ENCODE measurements around the gene FBXO31. TPM values are rescaled to one million over a fixed set of nuclear protein-coding genes. Genes with fewer than 3 reads are reported as not detected.

Gene FBXO31
- total and polyA plus RNA-seq, 10 of the 15 experiments (the other 5 are each of a cell fraction or from before 2014, with no cell fraction given) = 0.19 to 33.1 (median 10.3) TPM

- CTCF ChIA-PET = interaction anchor here (0.7 to 2.1 kb wide), 4 partner anchors 10 to 733 kb away, joined by 3 to 5 read pairs (median 4); no protein-coding TSS in a partner anchor
- Histone ChIP-seq H3K36me3 (ENCODE audit: control insufficient read depth in 2 of 2, insufficient read depth in 2 of 2, low read length in 1 of 2) (no peaks in the 10 kb centered on the region), H3K27ac (ENCODE audit: control insufficient read depth, insufficient read depth) (no peak overlapping the region), H3K79me2 (ENCODE audit: control insufficient read depth, insufficient read depth, low read length) (no peaks in the 10 kb centered on the region), H3K4me3 (no peak overlapping the region), H3K9me3 (replicated peaks; ENCODE audit: control insufficient read depth, insufficient read depth, low read length) (no peaks in the 10 kb centered on the region), H3K27me3 (replicated peaks in 1 of 2; ENCODE audit: control insufficient read depth in 2 of 2, insufficient read depth in 2 of 2, low read length in 1 of 2) (no peaks in the 10 kb centered on the region), H3K9ac (ENCODE audit: control insufficient read depth, insufficient read depth, low read length) (no peak overlapping the region), H4K20me1 (ENCODE audit: control insufficient read depth, insufficient read depth) (no peaks in the 10 kb centered on the region), H2AFZ (ENCODE audit: control insufficient read depth, low read depth, low read length) (no peak overlapping the region), H3K4me1 (ENCODE audit: control insufficient read depth, insufficient read depth, low read length) (no peaks in the 10 kb centered on the region), H3K4me2 (ENCODE audit: control insufficient read depth, insufficient read depth) (no peak overlapping the region)
- no peak for TF ChIP-seq EZH2 (IDR thresholded peaks at IDR 0.05; ENCODE audit: borderline replicate concordance, control insufficient read depth, low read depth, low read length)
- TF ChIP-seq ZBTB11 (CRISPR knock-in tag; IDR thresholded peaks at IDR 0.05) = no peak
- no peak for TF ChIP-seq RAD21 (IDR thresholded peaks at IDR 0.05; ENCODE audit: insufficient read depth, low read depth, low read length)
- no peak for TF ChIP-seq NFYA (IDR thresholded peaks at IDR 0.05; ENCODE audit: borderline replicate concordance, low read depth, low read length)
- no peak for TF ChIP-seq CEBPB (IDR thresholded peaks at IDR 0.05; ENCODE audit: borderline replicate concordance in 1 of 2, low read depth in 2 of 2, low read length in 2 of 2)
- RAD21 ChIA-PET (ENCODE audit: unreplicated experiment) = no interaction called here
- POLR2A ChIA-PET = no interaction called here
- DNase-seq (ENCODE audit: low read depth, low spot score) (no peak), ATAC-seq (no peak), FAIRE-seq (no peak)
- 29% methylated on average over 5 of the region's 5 CpGs for WGBS (ENCODE audit: insufficient coverage, insufficient replicate concordance, low lambda C conversion rate, missing lambda C conversion rate)
- no TSS peak for BruUV-seq (replicated peaks)
- in situ Hi-C loops (cut with MboI) = no loop called here
- SMC1A ChIA-PET (ENCODE audit: uncharacterized antibody, unreplicated experiment) = no interaction called here
- intact Hi-C loops (cut with micrococcal nuclease; ENCODE audit: unreplicated experiment) = loop anchor here (5.0 kb wide), 1 partner anchor 735 kb away; no protein-coding TSS in a partner anchor
These were observed 86.2 kb downstream of the FBXO31 start for GRCh38 chr16:87297407-87297806.
